GM18868 (cell line): Measurements from ENCODE around the gene LIN37.

ENCODE experiments used
- ATAC-seq: cut with Tn5 transposase; IDR thresholded peaks from one replicate; pipeline ENCODE4 v1.9.1; 2021; ENCODE audit warnings: mild to moderate bottlenecking, moderate library complexity; ENCODE audit not compliant: unreplicated experiment

LIN37 gene, protein sequence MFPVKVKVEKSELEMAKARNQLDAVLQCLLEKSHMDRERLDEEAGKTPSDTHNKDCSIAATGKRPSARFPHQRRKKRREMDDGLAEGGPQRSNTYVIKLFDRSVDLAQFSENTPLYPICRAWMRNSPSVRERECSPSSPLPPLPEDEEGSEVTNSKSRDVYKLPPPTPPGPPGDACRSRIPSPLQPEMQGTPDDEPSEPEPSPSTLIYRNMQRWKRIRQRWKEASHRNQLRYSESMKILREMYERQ

GRCh38 chr19:35748106-35749020, at the start of gene LIN37:
TSS of gene LIN37 (plus strand) at chr19:35748576. CDS start at chr19:35748725, 149 bp downstream.
- peak; percentile 77 for ATAC-seq

DNA sequence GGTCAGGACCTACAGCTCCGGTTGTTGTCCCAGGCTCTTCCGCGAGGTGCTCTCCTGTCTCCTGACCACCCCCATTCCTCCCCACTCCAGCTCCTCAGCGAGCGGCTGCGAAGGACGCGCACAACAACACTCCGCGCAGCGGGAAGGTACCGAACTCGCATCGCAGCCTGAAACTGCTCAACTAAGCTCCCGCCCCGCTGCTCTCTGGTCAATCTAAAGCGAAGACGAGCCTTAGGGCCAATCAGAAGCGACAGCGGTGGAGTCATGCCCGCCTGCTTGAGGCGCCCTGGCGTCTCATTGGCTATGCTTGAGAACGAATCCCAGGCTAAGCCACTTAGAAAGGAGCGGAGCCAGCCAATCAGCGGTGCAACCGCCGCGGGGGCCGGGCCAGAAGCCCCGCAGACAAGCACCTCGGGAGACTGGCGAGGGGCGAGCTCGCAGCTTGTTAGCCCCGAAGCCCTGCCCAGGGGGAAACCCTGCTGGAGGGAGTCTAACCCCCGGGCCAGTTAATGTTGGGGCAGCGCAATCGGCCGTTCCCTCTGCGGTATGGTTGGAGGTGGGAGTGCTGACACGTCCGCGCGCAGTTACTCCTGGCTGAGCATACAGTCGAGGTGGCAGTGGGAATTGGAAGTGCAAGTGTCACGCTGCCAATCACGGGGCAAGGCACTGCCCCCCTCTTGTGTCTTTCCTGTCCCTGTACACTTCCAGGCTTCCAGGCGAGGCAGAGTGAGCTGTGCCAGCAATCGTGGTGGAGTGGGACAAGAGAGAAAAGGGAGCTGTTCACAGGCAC, 46.0 kb upstream of the LIN37 start:
- peak; percentile 96 for ATAC-seq

DNA sequence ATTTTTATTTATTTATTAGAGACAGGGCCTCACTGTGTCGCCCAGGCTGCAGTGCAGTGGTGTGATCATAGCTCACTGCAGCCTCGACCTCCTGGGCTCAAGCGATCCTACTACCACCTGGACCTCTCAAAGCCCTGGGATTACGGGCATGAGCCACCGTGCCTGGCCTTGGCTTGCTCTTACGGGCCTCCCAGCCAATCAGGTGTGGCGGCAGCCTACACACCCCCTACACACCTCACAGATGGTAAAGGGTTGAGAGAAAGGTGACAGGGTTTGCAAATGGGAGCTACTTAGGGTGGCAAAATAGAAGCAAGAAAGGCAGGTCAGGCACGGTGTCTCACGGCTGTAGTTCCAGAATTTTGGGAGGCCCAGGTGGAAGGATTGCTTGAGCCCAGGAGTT, 45.0 kb upstream of the LIN37 start:
- ATAC-seq, result no peak

- no peak for ATAC-seq
These were observed 44.2 kb upstream of the LIN37 start, which contains the start of gene ZBTB32 for GRCh38 chr19:35704218-35704617. TSS of gene ZBTB32 (plus strand) at chr19:35704558. CDS start at chr19:35714627, 10,069 bp downstream.

DNA sequence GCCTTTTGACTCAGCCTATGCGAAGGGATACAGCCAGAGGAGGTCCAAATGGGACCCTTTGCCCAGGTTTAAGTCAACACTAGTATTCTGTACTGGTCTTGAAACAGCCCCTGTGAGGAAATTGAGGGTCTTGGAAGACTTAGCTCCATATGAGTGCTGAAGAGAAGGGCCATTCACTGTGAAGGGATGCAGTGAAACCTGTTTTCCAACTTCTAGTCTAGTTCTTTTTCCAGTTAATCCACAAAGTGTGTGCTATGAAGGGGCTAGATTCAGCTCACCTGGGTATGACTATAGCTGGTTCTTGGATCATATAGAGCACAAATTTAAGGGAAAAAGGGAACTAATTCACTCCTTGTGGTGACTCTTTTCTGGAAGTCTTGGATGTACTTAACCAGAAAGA, 40.0 kb upstream of the LIN37 start:
- no peak for ATAC-seq

GRCh38 chr19:35710784-35711723, 37.3 kb upstream of the LIN37 start:
- ATAC-seq, result peak; percentile 43

GRCh38 chr19:35712567-35713505, 35.5 kb upstream of the LIN37 start:
- no peak for ATAC-seq

- ATAC-seq, result no peak
These were observed 34.9 kb upstream of the LIN37 start for GRCh38 chr19:35713506-35713850.

DNA sequence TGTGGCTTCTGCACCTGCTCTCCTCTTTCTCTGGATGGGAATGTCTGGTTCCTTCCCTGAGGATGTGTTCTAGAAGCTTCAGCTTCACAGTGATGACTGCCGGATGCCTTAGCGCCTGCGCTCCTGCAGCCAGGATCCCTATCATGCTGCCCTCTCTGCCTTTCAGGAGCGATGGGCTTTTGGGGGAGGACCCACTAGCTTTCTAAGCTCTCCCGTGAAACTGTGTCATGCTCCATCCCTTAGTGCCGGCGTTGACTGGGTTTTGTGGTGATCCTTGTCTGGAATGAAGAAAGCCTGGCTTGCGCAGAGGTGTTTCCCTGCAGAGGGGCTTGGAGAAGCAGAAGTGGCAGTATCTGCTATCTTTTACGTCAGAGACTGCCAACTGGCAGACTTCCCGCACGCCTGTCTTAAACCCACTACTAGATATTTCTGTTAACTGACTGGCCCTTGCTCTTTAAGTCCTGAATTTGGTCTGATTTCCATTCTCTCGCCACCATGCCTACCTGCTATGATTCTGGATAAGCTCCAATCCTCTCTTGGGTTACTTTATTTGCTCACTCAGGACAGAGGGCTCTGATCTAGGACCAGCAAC, 34.4 kb upstream of the LIN37 start:
- ATAC-seq, result no peak

- no peak for ATAC-seq
These were observed 33.6 kb upstream of the LIN37 start for GRCh38 chr19:35714601-35715354.

- ATAC-seq, result no peak
These were observed 33.0 kb upstream of the LIN37 start for GRCh38 chr19:35715355-35715809.

- ATAC-seq, result no peak
These were observed 32.2 kb upstream of the LIN37 start for GRCh38 chr19:35715981-35716800.

- peak; percentile 65 for ATAC-seq
These were observed 31.3 kb upstream of the LIN37 start for GRCh38 chr19:35716801-35717664.

DNA sequence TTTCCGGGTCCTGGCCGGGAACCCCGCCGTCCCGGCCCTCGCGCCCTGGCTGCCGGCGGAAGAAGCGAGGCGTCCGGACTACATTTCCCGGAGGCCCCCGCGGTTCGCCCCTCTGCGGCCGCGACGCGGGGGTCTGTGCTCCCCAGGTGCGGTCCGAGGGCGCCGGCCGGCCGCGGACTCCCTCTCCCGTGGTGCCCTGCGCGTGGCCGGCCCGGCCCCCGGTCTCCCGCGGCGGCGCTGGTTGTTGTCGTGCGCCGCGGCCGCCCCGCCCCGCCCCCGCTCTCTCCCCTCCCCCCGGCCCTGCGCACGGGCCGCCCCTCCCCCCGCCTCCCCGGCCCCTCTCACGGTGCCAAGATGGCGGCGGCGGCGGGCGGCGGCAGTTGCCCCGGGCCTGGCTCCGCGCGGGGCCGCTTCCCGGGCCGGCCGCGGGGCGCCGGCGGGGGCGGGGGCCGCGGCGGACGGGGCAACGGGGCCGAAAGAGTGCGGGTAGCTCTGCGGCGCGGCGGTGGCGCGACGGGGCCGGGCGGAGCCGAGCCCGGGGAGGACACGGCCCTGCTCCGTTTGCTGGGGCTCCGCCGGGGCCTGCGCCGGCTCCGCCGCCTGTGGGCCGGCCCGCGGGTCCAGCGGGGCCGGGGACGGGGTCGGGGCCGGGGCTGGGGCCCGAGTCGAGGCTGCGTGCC, 30.6 kb upstream of the LIN37 start, which contains the start of gene KMT2B:
TSS of gene KMT2B (plus strand) at position 339 of the 680 bp plus-strand sequence. CDS start at position 355, 16 bp downstream.
- peak; percentile 41 for ATAC-seq

- ATAC-seq, result peak; percentile 2
These were observed 29.9 kb upstream of the LIN37 start for GRCh38 chr19:35718345-35719041.
